Aorta (tissue), 5 donors: ENCODE measurements around the gene P2RX5. TPM values are rescaled to one million over a fixed set of nuclear protein-coding genes. Genes with fewer than 3 reads are reported as not detected.
A peak's percentile ranks its signal among the peaks of the same experiment; 100 is the strongest.

ENCODE experiments used
- ATAC-seq: fragments of 200-7000 bp; cut with Tn5 transposase; one replicate; pipeline ENCODE4 v1.9.1; 2022; ENCODE audit warnings: moderate library complexity; ENCODE audit not compliant: low FRiP score
- DNase-seq, 2 donors: peaks; one replicate each; pipeline ENCODE4 v3.0.0-alpha.2; 2020
- H3K27ac ChIP-seq, 2 donors: one replicate each; pipeline ENCODE4 v1.5.1; 2013; ENCODE audit warnings: low read length in 2 of 2, mild to moderate bottlenecking in 2 of 2, moderate library complexity in 2 of 2, control low read depth in 1 of 2, inconsistent platforms in 1 of 2, low read depth in 1 of 2
- H3K27me3 ChIP-seq, 2 donors: one replicate each; pipeline ENCODE4 v1.6.1; 2013; ENCODE audit warnings: control low read depth in 1 of 2, low read length in 1 of 2, mild to moderate bottlenecking in 1 of 2, moderate library complexity in 1 of 2; ENCODE audit not compliant: insufficient read depth in 2 of 2, control insufficient read depth in 1 of 2
- H3K36me3 ChIP-seq, 2 donors: one replicate each; pipeline ENCODE4 v1.6.1; 2013; ENCODE audit warnings: control low read depth in 1 of 2, low read length in 1 of 2, mild to moderate bottlenecking in 1 of 2; ENCODE audit not compliant: insufficient read depth in 2 of 2, control insufficient read depth in 1 of 2
- H3K4me1 ChIP-seq, 2 donors: one replicate each; pipeline ENCODE4 v1.6.1; 2013; ENCODE audit warnings: low read length in 2 of 2, control low read depth in 1 of 2, mild to moderate bottlenecking in 1 of 2, moderate library complexity in 1 of 2; ENCODE audit not compliant: insufficient read depth in 2 of 2, control insufficient read depth in 1 of 2
- H3K4me3 ChIP-seq, 2 donors: one replicate each; pipeline ENCODE4 v1.5.1; 2013; ENCODE audit warnings: low read length in 2 of 2, control low read depth in 1 of 2, mild to moderate bottlenecking in 1 of 2
- H3K9me3 ChIP-seq: one replicate; pipeline ENCODE4 v1.6.1; 2013; ENCODE audit warnings: mild to moderate bottlenecking, low read length; ENCODE audit not compliant: control insufficient read depth
- WGBS, 2 donors: extraction: QIAGEN DNeasy Blood & Tissue Kit; methylation state at CpG; one replicate each; pipeline ENCODE4 v1.1.7; 2013; 5-methylcytosine and 5-hydroxymethylcytosine counted together
- intact Hi-C, 2 donors: fragments of 100-400 bp; cut with DNase I; formaldehyde crosslinking; loops; one replicate each; pipeline versions ENCODE4 v1.14.2 to v1.15.0; 2022
- polyA plus RNA-seq, 2 donors: library from polyadenylated mRNA; stranded (reverse); fragments of 200-250 nt; gene quantifications; one replicate each; pipeline ENCODE4 v1.2.3, GENCODE V29; 2013
- total RNA-seq, 2 donors: library from RNA; stranded (reverse); fragmentation: NEBNext Ultra II Directional; extraction: Animal tissue kit (Norgen Biotek cat#: 25700); gene quantifications; one replicate each; pipeline ENCODE4 v1.2.1, GENCODE V29; 2021
- donor health status: healthy with polysubstance abuse.
- donor health status: Bipolar disorder and iron deficiency.
- donor health status: DM: no; HTN: no; CAD: no.
- donor health status: DM: no; HTN: no; CAD: no.
- donor health status: DM: yes; HTN: yes; CAD: no.

P2RX5 gene
- total and polyA plus RNA-seq, 4 donors: 0.61 to 4.9 (median 1.2) TPM

DNA sequence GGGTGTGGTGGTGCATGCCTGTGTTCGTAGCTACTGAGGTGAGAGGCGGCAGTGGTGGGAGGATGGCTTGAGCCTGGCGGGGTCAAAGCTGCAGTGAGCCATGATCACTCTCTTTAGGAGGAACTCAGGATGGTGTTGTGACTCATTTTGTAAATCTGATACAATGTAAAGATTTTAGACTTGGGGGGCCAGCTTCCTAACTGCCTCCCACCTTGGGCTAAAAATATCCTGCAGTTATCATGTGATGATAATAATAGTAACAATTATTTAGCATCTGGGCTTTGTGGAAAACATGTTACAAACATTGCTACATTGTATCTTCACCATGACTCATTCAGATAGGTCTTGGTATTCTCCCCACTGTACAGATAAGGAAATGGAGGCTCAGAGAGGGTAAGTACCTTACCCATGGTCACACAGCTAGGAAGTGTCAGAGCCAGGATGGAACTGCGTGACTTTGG, 52.0 kb downstream of the P2RX5 start:
- H3K4me1 ChIP-seq: no peaks in the 10 kb centered on the region
- H3K4me3 ChIP-seq: no peak overlapping the region
- no peaks in the 10 kb centered on the region for H3K27me3 ChIP-seq
- peaks cover 0 to 2% of the 10 kb centered on the region in 2 donors for H3K36me3 ChIP-seq
- ATAC-seq (no peak), DNase-seq (no peak)
- WGBS, 2 donors: 95 to 99% methylated on average over 4 of the region's 4 CpGs
- H3K9me3 ChIP-seq: no peaks in the 10 kb centered on the region
- intact Hi-C loops: no loop called here
- H3K27ac ChIP-seq: no peak overlapping the region

DNA sequence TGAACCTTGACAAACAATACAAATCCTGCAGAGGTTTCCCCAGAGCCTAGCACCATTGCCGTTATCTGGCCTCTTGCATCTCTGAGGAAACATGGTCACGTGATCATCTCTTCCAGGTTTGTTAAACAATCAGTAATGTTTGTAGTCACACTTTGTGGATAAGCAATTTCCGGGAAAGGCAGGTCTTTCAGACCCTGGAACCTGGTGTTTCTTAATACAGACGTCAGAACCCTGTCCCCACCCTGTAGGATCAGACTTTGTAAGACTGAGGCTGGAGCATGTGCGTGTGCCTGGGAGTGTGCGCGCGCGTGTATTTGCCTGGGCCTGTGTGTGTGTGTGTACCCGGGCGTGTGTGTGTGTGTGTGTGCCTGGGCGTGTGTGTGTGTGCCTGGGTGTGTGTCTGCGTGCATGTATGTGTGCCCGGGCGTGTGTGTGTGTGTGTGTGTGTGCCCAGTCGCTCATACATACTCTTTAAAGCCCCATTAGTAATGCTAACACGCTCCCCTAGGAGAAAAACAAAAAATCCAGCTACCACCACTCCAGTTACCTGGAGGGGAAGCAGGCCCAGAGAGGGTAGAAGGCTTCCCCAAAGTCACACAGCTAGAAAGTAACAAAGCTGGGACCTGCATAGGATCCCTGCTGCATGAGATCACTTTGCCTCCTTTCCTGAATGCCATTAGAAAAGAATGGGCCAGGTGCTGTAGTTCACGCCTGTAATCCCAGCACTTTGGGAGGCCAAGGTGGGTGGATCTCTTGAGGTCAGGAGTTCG, 54.1 kb downstream of the P2RX5 start:
- H3K27ac ChIP-seq: no peak overlapping the region
- H3K4me1 ChIP-seq: no peaks in the 10 kb centered on the region
- DNase-seq (peak in 1 of 2 donors; percentile 11), ATAC-seq (no peak)
- H3K36me3 ChIP-seq: peaks cover 0 to 2% of the 10 kb centered on the region in 2 donors
- WGBS, 2 donors: 81 to 87% methylated on average over 17 to 19 of the region's 19 CpGs
- no peaks in the 10 kb centered on the region for H3K9me3 ChIP-seq
- intact Hi-C loops: no loop called here
- no peaks in the 10 kb centered on the region for H3K27me3 ChIP-seq
- no peak overlapping the region for H3K4me3 ChIP-seq

DNA sequence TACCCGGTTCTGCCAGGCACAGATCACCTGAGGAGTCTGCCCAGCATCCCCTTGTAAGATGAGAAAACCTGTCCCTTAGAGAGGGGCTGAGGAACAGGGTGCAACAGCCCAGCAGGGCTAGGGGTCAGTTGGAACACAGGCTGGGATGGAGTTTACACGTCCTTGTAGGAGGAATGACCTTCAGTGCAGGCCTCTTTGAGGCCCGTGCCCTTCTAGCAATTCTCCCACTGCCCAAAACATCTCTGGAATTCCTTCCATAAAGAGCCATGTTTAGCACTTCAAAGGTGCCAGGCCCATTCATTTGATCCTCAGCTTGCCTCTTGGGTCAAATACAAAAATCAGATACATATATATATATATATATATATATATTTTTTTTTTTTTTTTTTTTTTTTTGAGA, 54.9 kb downstream of the P2RX5 start:
- H3K36me3 ChIP-seq: peaks cover 0 to 2% of the 10 kb centered on the region in 2 donors
- WGBS, 2 donors: 60 to 72% methylated on average over 3 of the region's 3 CpGs
- no peak for ATAC-seq
- no peaks in the 10 kb centered on the region for H3K27me3 ChIP-seq
- peak in 1 of 2 donors; percentile 16 for DNase-seq
- H3K4me1 ChIP-seq: no peaks in the 10 kb centered on the region
- H3K9me3 ChIP-seq: no peaks in the 10 kb centered on the region
- intact Hi-C loops: no loop called here
- H3K27ac ChIP-seq: no peak overlapping the region
- H3K4me3 ChIP-seq: no peak overlapping the region

DNA sequence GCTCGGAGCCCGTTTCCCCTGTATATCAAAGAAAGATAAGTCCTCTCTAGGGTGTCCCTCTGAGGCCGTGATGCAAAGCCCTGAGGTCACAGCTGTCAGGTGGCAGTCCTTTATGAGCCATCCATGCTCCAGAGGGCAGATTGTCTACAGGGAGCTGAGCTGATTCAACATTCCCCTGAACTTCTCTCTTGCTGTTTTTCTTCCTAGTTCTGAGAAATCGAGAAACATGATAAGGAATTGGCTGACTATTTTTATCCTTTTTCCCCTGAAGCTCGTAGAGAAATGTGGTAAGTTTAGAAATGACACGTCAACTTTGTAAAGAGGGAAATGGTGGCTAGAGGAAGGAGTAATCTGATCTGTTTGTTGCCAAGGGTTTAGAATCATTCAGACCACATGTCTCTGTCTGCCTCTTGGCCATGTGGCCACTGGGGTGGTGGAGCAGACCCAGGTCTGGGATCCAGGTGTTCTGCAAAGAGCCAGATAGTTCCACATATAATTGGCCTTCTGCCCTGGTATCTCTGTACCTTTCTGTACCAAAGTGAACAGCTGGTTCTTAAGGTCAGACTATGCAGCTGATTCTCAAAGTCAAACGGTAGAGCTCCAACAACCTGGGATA, 55.9 kb downstream of the P2RX5 start:
- ATAC-seq (no peak), DNase-seq (peak in 1 of 2 donors; percentile 50)
- peaks cover 0 to 2% of the 10 kb centered on the region in 2 donors for H3K36me3 ChIP-seq
- H3K27me3 ChIP-seq: no peaks in the 10 kb centered on the region
- H3K9me3 ChIP-seq: no peaks in the 10 kb centered on the region
- H3K4me3 ChIP-seq: no peak overlapping the region
- no peak overlapping the region for H3K27ac ChIP-seq
- intact Hi-C loops: no loop called here
- no peaks in the 10 kb centered on the region for H3K4me1 ChIP-seq
- 7 to 24% methylated on average over 7 of the region's 7 CpGs for WGBS, 2 donors

DNA sequence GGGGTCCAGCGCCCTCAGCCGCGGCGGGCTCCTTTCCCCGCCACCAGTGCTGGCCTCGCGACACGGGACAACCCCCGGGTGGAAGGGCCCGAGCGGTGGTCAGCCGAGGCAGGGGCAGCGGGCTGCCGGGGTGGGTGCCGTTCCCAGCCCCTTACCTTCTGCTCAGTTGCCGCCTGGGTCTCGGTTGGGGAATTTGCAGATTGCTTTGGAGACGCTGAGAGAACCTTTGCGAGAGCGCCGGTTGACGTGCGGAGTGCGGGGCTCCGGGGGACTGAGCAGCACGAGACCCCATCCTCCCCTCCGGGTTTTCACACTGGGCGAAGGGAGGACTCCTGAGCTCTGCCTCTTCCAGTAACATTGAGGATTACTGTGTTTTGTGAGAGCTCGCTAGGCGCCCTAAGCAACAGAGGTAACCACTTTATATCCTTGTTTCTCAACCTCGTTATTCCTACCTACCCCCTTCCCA, 59.0 kb downstream of the P2RX5 start:
- Histone ChIP-seq H3K9me3 (no peaks in the 10 kb centered on the region), H3K4me1 (no peaks in the 10 kb centered on the region), H3K27me3 (no peaks in the 10 kb centered on the region), H3K4me3 (peak overlapping the region; percentile 45 to 73), H3K36me3 (peaks cover 0 to 2% of the 10 kb centered on the region in 2 donors), H3K27ac (peak overlapping the region in 1 of 2 donors; percentile 95)
- DNase-seq: no peak
- ATAC-seq: peak; percentile 17
- WGBS, 2 donors: 1% methylated on average over 30 to 31 of the region's 31 CpGs
- intact Hi-C loops: loop anchor here in 1 of 2 donors (1.0 kb wide), 1 partner anchor 31 kb away; the partner anchor contains the start of genes EMC6 and TAX1BP3

DNA sequence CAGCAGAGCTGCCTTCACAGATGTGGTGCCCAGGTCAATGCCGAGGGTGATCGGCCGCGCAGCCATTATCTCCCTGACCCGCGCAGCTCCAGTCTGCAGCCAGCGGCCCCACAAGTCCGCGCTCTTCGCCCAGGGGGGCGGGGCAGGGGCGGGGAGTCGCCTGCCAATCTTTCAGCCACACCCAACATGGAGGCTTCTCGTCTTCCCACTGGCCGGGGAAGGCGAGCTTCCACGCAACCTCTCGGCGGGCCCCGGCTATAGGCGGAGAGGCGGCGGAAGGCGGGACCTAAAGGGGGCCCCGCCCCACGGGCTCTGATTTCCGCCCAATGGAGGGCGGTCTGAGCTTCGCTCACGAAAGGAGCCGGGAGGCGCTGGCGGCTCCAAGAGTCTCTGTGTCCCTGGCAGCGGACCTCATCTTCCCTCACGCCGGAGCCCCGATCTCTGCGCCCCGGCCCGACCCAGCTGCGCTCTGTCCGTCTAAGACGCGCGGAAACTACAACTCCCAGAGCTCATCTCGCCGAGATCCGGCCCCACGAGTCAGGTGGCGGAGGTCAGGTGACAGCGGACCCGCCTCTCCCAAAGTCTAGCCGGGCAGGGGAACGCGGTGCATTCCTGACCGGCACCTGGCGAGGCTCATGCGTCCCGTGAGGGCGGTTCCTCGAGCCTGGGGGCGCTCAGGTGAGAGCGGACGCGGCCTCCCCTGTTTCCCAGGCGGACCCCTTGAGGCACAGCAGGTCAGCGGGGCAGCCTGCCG, 59.6 kb downstream of the P2RX5 start, which contains the start of the genes CTNS and SHPK:
Gene CTNS, plus strand, starts transcription at position 607 of the 754 bp plus-strand sequence. CDS start 3,447 bp downstream, outside the sequence.
Gene SHPK, minus strand, starts transcription at position 97 of the 754 bp plus-strand sequence. Its CDS starts 31 bp downstream, at position 66.
- no peaks in the 10 kb centered on the region for H3K9me3 ChIP-seq
- H3K4me3 ChIP-seq: peak within 1 kb of the TSS; percentile 61 to 73
- intact Hi-C loops: loop anchor here in 1 of 2 donors (1.0 kb wide), 1 partner anchor 32 kb away; the partner anchor contains the start of genes EMC6 and TAX1BP3
- WGBS, 2 donors: 0% methylated on average over 55 to 68 of the region's 68 CpGs
- DNase-seq (peak; percentile 98), ATAC-seq (peak; percentile 99)
- H3K27ac ChIP-seq: peak within 1 kb of the TSS; percentile 47 to 95
- no peaks in the 10 kb centered on the region for H3K4me1 ChIP-seq
- no peaks in the 10 kb centered on the region for H3K27me3 ChIP-seq
- H3K36me3 ChIP-seq: peaks cover 0 to 2% of the 10 kb centered on the region in 2 donors

DNA sequence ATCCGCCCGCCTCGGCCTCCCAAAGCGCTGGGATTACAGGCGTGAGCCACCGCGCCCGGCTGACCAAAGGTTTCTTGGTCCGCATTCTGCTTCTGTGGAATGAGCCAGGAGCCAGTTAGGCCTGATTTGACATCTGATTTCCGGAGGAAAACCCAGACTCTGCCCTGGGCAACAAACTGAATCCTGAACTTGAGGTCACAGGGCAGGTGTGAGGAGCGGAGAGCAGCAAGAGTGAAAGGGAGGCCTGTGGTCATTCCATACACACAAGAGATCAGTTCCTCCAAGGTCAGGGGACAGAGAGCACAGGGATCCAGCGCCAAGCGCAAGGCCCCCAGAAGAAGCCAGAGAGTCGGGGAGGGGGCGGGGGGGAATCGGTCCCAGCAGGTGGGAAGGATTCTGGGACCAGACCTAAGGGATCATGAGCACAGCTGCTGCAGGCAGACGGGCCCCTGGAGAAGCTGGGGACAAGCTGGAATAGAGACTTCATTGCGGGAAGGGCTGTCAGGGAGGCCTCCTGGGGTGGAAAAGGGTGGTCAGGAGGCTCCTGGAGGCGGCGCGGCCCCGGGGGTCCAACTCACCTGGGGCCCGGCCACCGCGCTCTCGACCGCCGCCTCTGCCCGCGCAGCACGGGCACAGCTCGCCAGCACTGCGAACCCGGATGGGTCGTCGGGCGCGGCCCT, 60.3 kb downstream of the P2RX5 start:
- DNase-seq (no peak), ATAC-seq (no peak)
- Histone ChIP-seq H3K27ac (no peak overlapping the region), H3K27me3 (no peaks in the 10 kb centered on the region), H3K9me3 (no peaks in the 10 kb centered on the region), H3K36me3 (no peaks in the 10 kb centered on the region), H3K4me1 (no peaks in the 10 kb centered on the region), H3K4me3 (peak overlapping the region; percentile 30 to 61)
- intact Hi-C loops: loop anchor here in 1 of 2 donors (1.0 kb wide), 1 partner anchor 33 kb away; the partner anchor contains the start of genes EMC6 and TAX1BP3
- 17 to 21% methylated on average over 35 to 38 of the region's 38 CpGs for WGBS, 2 donors

DNA sequence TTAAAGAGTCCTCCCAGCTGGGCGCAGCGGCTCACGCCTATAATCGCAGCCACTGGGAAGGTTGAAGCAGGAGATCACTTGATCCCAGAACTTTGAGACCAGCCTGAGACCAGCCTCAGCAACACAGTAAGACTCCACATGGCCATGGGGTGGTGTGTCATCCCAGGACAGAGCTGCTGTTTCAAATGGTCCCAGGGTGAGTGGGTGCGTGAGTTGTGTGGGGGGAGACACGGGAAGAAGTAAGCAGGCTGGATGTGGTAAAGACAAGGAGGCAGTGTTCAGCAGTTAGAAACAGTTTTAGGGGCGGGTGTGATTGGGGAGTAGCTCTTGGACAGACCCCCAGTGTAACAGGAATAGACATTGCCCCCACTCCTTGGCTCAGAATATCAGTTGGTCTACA, 63.7 kb downstream of the P2RX5 start:
- no peaks in the 10 kb centered on the region for H3K36me3 ChIP-seq
- WGBS, 2 donors: 98 to 99% methylated on average over 7 of the region's 7 CpGs
- intact Hi-C loops: no loop called here

More for the DNA sequence above, 63.7 kb downstream of the P2RX5 start:
- H3K27ac ChIP-seq: no peak overlapping the region
- no peaks in the 10 kb centered on the region for H3K27me3 ChIP-seq
- ATAC-seq (no peak), DNase-seq (peak in 1 of 2 donors; percentile 15)
- no peak overlapping the region for H3K4me3 ChIP-seq
- H3K4me1 ChIP-seq: no peaks in the 10 kb centered on the region
- H3K9me3 ChIP-seq: no peaks in the 10 kb centered on the region
